DOHH2 (cell line): ENCODE measurements around the gene PDE4D.

Experiments used
- CTCF ChIP-seq: fragments of 200-600 bp; sonication (generic); IDR thresholded peaks from one replicate; pipeline ENCODE4 v1.5.1; 2014; ENCODE audit warnings: antibody characterized with exemption, mild to moderate bottlenecking, low read depth, low read length; ENCODE audit not compliant: poor library complexity, severe bottlenecking
- EZH2phosphoT487 ChIP-seq: fragments of 200-600 bp; sonication (generic); IDR thresholded peaks from 2 replicates; pipeline ENCODE4 v1.6.1; 2017; ENCODE audit warnings: borderline replicate concordance, mild to moderate bottlenecking, antibody characterized with exemption, low read length, moderate library complexity, mixed read lengths

- TF ChIP-seq CTCF = no peak
- no peak for TF ChIP-seq EZH2phosphoT487
Measured at GRCh38 chr5:59186623-59187022, 706.9 kb downstream of the PDE4D start.
